G401 (cell line): ENCODE results near the gene TCF12. TPM values are rescaled to one million over a fixed set of nuclear protein-coding genes. Genes with fewer than 3 reads are reported as not detected.

Experiments
- DNase-seq: peaks from one replicate; pipeline ENCODE4 v3.0.0-alpha.2; 2015; ENCODE audit warnings: low spot score
- in situ Hi-C: cut with HindIII; loops from 2 replicates; pipeline ENCODE4 v1.10.0; 2016; ENCODE audit warnings: low sequenced_read_pairs, mixed read lengths
- total RNA-seq: library from RNA; depleted of rRNA; stranded (reverse); fragments of >200 nt; shearing (Covaris generic); gene quantifications from 2 replicates; pipeline ENCODE4 v1.2.3, GENCODE V29; 2014; rRNA removed

Gene TCF12
- total RNA-seq, result 33.8 and 55.3 TPM in 2 replicates

DNA sequence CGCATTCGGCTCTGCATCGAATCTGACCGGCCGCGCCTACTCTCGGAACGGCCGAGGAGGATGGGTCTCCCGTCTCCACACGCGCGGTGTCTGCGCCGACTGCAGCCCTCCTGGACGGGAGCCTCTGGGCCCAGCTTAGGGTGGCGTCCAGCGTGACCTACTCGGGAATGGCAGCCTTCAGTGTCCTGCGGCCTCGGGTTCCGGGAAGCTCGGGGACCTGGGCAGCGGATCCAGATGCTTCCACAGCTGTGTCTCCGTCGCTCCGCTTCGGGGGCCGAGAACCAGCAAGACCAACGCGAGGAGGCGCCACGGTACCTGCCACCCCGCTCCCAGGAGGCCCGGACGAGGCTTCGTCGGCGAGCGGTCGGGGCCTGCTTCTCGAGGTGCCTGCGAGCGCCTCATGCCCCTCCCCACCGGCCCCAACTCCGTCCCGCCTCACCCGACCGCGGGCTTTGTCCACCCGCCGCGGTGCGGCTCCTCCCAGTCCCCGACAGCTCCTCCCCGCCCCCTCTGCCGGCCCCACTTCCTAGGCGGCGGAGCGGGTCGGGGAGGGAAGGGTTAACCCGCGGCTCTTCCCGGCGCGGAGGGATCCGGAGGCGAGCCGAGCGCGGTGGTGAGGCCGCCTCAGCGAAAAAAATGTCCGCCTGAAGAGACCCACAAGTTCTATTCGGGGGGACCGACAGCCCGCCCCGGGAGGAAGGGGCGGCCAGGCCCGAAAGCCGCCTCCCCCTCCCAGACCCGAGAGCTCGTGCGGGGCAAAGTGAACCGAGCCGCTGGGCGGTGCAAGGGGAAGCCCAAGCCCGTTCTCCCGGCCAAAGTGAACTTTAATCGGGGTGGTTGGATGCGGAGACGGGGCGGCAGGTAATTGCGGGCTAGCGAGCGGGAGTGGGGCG lies at the start of gene TCF12:
Gene TCF12 (plus strand): TSS at position 599 of the 893 bp plus-strand sequence. CDS start 1,270 bp downstream, outside the sequence.
- in situ Hi-C loops, result no loop called here

DNA sequence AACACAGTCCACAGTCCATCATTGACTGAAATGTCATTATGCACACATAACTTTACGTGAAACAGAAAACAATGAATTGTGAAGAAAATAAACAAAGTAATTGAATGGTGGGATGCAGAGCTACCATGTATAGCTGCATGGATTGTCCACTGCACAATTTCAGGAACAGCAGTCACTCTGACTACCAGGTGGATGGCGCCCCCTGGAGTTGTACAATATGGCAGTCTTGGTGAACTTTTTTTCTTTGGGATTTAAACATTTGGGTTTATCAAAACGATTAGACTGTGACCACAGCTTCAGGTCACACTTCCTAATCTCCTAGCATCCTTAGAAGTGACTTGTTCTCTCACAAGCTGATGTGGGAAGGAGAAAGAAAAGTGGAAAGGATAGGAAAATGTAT lies 48.9 kb upstream of the TCF12 start:
- DNase-seq, result peak; percentile 15

More for the DNA sequence above, at the start of gene TCF12:
- DNase-seq, result peak; percentile 86

DNA sequence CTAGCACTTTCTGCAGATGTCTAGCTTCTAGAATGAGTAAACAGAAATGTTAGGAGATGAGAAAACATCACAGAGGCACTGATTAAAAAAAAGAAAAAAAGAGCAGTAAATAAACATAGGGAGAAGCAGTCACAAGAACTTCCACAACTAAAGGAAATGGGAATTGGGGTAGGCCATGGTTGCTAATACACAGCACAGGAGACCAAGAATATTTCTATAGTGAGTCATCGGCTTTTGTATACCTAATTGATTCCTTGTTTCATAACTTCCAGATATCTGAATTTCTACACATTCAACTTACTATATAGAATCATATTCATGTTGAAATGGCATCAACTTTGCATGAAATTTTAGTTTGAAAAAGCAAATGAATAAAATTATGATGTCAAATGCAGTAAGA lies 47.3 kb upstream of the TCF12 start:
- in situ Hi-C loops, result no loop called here
- DNase-seq, result no peak

More for the DNA sequence above, 48.9 kb upstream of the TCF12 start:
- in situ Hi-C loops, result no loop called here

DNA sequence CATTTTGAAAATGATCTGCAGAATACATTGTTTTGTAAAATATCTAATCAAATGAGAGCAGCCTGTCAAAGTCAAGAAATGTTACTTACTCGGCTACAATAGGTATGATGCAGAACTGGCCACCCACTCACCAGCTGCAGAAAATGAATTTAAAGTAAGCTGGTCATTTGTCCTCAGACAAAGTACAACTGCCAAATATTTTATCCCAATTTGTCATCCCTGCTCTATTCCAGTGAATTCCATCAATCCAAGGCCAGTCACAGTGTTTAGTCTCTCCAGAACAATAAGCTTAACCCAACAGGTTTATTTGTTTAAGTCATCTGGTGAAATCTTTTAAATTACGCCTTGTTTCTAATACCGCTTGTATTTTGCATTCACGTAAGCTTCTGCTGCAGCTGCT lies 46.6 kb upstream of the TCF12 start:
- in situ Hi-C loops, result no loop called here
- DNase-seq, result peak; percentile 43

DNA sequence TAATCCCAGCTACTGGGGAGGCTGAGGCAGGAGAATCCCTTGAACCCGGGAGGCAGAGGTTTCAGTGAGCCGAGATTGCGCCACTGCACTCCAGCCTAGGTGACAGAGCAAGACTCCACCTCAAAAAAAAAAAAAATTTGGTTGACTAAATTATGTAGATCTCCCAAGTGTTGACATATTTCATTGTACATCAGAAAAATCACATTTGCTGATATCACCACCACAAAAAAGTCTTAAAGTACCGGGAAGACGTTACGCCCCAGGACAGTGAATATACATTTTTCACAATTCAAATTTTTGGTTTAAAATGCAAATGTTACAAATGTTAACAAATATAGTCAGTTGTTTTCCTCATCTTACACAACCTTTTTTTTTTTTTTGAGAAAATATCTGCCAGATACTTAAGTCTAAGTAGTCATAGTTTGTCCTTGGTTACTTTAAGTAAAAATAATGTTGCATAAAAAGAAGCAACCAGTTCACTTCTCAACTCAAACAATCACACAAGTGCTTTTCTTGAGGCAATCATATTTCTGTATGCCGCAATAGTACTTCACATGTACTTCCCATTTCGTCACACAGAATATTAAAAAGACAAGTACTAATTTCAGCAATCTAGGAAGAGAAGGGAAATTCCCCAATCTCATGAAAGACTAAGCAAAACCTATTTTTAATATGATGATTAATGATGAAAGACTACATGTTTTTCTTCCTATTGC lies 41.0 kb upstream of the TCF12 start:
- in situ Hi-C loops, result no loop called here
- no peak for DNase-seq

DNA sequence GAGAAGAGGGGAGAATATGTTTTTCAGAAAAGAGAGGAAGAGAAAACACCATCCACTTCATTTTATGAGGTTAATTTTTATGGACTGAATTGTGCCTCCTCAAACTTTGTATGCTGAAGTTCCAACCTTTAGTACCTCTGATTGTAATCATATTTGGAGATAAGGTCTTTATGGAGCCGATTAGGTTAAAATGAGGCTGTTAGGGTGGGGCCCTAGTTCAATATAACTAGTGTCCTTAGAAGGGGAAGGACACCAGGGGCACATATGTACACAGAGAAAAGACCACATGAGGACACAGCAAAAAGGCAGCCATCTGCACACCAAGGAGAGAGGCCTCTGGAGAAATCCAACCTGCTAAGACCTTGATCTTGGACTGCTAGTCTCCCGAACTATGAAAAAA lies 38.9 kb upstream of the TCF12 start:
- DNase-seq, result no peak
- in situ Hi-C loops, result no loop called here

DNA sequence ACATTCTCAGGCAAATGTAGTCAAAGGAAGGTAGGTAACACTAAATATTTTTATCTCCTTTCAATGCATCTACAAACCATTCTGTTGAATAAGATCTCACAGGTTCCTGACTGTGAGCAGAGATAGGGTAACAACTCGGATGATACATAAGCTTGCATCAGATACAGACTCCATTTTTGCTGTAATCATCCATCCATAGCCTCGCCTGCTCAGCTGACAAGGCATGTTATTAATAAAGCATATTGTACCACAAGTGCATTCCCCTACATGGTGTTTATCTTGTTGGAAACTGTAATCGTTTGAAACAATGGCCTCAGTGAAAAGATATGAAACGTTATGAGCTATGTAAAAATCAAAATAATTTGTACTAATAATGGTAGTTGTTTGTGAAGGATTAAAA lies 35.4 kb upstream of the TCF12 start:
- no peak for DNase-seq
- in situ Hi-C loops, result no loop called here

DNA sequence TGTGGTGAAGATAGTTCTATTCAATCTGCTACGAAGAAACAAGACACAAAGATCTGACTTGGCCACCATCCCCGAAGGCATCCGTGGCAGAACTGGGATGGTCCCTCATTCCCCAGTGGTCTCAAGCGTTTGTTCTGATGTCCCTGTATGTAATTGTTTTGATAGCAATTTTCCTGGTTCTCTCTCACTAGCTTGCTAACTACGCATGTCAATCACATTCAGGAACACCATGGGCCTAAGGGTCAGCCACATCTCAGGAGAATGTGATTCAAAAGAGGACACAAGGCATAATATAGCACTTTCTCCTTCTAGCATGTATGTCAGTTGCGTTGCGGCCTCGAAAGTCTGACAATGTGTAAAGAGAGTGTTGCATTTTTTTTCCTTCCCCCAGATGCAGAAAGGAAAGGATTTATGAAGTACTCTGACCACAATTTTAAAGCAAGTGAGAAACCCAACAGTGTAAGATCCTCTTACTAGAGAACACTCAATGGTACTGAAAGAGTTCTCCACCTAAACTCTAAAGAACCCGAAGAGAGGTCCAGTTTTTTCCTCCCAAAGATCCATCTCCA lies 32.0 kb upstream of the TCF12 start:
- DNase-seq, result no peak
- in situ Hi-C loops, result no loop called here

DNA sequence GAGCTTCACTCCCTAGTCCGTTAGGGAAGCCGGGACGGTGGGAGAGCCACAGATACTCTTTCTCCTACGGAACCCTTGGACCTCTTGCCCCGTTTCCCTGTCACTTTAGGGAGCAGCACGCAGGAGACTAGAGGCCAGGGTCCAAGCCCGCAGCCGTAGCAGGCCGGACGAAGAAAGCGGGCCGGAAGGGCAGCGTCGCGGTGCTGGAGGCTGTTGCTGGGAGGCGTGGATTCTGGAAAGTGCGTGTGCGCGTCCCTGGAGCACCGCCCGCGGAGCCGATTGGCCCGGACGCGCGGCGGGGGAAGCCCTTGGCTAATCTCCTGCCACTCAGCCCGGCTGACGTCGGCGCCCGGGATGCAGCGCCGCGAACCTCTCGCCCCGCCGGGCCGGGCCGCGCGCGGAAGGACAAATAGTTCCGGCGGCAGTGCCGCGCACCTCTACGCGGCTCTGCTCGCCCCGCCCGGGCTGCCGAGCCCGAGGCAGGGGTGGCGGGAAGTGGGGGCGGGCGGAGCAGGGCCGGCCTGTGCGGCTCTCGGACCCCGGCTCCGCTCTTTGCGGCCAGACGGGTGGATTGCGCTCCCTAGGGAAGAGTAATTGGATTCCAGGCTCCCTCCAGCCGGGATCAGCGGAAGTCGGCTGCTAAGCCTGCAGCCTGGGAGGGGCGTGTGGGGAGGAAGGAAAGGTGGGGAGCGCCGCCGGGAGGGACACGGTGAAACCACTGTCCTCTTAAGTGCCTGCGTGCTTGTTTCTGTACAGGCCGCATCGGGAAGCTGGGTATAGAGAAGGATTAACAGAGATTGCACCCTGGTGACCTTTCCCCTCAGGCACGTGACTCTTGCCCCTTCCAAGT lies 31.3 kb upstream of the TCF12 start:
- in situ Hi-C loops, result no loop called here
- DNase-seq, result peak; percentile 95

DNA sequence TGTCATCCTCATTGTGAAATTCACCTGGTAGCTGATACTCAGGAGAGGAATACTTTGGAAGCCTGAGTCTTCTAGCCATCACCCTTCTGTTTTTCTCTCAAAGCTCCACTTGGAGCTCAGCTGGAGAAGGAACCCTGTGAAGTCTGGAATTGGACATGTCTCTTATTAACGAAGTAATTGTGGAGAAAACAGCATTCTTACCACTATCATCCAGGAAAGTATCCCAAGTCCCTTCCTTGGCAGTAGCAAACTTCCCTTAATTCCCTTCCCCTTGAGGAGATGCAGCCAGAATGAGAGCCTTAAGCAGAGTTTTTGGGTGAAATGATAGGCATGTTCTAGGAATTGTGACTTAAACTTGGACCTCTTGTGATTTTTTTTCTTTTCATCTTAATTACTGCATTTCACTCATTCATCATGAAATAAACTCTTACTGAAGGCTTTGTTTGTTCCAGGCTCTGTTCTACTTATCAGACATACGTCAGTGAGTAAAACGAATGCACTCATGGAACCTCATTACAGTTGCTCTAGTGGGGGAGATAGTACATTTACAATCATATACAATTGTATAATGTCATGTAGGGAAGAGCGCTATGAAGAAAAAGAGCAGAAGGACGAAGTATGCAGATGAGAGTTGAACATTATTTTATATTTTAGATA lies 30.5 kb upstream of the TCF12 start:
- in situ Hi-C loops, result no loop called here
- DNase-seq, result no peak

DNA sequence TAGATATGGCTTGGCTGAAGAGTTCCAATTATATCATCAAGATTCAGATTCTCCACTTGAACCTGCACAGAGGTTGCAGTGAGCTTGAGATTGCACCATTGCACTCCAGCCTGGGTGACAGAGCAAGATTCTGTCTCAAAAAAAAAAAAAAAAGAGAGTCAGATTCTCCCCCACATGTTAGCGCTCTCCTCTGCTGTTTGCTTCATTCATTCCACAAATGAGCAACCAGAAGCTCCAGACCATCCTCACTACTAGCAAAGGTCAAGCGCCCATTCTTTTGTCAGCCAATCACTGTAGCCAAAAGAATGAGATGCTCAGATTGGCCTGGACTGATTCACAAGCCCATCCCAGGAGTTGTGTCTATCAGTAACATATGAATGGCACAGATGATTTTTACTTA lies 28.4 kb upstream of the TCF12 start:
- in situ Hi-C loops, result no loop called here
- no peak for DNase-seq

DNA sequence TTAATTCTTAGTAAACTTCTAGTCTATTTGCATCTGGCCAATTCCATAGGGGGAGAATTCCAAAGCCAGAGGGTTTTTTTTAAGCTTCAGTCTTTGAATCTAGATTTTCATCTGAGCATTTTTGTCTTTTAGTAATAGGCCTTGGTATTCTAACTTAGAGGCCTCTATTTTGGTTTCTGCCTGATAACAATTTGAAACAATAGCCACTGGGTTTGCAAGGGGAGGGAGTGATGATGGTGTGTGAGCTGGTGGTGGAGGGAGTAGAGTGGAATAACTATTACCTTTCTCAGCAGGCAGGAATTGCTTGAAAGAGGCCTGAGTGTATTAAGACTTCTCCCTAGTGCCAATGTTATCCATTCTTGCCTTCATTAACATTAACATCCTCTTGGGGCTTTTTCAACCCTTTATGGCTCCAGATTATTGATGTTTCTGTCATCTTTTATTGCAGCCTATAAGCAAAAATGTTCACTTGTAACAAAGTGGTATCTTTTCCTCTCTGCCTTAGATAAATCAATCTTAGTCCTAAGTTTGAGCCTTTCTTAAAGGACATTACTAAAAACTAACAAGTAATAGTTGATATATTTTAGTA lies 26.5 kb upstream of the TCF12 start:
- no peak for DNase-seq
- in situ Hi-C loops, result no loop called here

DNA sequence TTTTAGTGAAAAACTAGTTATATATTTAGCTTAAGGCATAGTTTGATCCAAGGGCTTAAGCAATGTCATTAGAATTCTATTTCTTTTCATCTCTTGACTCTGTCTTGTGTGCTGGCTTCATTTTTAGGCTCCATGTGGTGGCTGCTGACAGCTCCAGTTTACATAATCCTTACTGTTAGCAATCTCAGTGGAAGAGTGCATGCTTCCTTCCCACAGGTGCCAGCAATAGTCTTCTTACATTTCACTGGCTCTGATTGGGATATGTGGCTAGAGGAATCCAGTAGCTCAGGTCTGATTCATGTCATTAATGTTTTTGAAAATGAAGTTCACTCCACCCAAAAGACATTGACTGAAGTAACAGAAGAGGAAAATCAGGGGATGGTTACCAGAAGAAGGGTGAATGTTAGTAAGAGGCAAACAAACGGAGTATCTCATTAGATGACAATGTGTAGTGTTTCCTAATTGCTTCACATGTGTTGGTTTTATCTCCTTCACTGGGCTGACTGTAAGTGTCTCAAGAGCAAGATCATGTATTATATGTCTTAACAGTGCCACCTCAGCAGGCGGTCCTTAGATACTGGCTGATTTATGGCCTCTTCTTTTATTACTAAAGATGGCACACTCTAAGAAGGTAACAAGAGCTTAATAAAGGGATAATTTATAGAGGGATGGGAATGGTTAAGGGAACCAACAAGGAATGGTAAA lies 25.6 kb upstream of the TCF12 start:
- in situ Hi-C loops, result no loop called here
- no peak for DNase-seq

DNA sequence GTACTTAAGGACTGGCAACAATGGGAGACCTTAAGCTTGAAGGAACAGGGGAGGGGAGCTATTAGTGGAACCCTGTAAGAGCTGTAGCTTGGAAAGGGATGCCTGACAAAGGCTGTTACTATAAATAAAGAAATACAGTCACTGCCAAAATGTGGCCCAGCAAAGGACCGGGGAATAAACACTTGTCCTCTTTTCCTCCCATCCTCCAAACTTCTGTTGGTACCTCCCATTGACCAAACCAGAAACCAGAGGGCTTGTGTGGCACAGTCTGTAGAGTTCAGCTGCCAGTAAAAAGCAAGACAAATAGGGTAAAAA lies 25.1 kb upstream of the TCF12 start:
- DNase-seq, result no peak
- in situ Hi-C loops, result no loop called here

DNA sequence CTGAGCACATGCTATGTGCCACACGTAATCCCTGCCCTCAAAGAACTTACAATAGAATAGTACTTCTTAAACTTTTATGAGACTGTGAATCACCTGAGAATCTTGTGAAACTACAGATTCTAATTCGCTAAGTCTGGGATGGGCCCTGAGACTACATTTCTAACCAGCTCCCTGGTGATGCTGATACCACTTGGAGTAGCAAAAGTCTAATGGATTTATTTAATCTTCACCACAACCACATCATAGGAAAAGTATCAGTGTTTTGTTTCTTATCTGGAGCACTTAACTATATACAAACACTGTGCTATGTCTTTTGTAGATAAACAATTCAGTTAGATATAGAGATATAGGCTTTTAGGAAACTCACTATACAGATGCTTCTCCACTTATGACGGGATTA lies 23.8 kb upstream of the TCF12 start:
- DNase-seq, result no peak
- in situ Hi-C loops, result no loop called here

DNA sequence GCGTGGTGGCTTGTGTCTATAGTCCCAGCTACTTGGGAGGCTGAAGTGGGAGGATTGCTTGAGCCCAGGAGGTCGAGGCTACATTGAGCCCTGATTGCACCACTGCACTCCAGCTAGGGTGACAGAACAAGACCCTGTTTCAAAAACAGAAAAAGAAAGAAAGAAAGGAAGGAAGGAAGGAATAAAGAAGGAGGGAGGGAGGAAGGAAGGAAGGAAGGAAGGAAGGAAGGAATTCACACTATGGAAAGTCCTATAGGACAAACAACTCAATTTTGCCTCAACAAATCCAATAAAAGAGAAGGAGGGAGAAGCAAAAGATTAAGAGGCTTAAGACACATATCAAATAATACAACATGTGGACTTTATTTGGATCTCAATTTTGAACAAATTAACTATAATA lies 16.5 kb upstream of the TCF12 start:
- in situ Hi-C loops, result no loop called here
- no peak for DNase-seq

DNA sequence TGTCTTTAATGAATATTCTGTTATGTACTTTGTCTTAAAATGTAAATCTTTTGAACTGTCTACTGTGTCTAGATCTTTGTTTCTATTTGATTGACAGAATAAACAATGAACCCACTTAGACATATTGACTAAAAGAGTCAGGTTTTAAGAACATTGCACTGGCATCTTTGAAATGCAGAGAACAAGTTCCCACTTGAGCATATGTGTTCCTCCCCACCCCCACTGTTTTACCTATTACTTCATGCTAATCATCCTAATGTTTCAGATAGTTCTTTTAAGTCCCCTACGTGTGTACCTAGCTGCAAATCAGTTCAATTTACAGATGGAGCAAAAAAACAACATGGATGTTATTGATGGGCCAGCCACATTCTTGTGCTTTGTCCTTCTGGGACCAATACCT lies 11.7 kb upstream of the TCF12 start:
- no peak for DNase-seq
- in situ Hi-C loops, result no loop called here

DNA sequence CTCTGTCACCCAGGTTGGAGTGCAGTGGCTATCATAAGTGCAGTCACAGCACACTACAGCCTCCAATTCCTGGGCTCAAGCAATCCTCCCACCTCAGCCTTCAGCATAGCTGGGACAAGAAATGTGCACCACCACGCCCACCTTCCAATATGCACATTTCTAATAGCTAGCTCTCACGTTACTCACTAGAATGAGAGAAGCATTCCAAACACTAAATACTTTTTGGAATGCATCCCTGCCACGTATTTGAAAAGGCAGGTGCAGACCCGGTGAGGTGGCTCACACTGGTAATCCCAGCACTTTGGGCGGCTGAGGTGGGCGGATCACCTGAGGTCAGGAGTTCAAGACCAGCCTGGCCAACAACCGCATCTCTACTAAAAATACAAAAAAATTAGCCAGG lies 7.6 kb upstream of the TCF12 start:
- in situ Hi-C loops, result no loop called here
- DNase-seq, result no peak
